GM12891 (cell line): ENCODE results near the gene SYNGAP1.

Experiments used
- DNase-seq: peaks from one replicate; pipeline ENCODE4 v3.0.0; 2011; ENCODE audit warnings: low spot score; ENCODE audit not compliant: insufficient read length
- FAIRE-seq: peaks from 2 replicates; lab custom pipeline; 2011; peaks lifted over from hg19 to GRCh38; lab: Jason Lieb, UNC
- PAX5 ChIP-seq: IDR thresholded peaks from 2 replicates; pipeline ENCODE4 v1.6.1; 2011; ENCODE audit warnings: low read length, moderate library complexity, mild to moderate bottlenecking; ENCODE audit not compliant: insufficient read depth, severe bottlenecking
- POLR2A ChIP-seq: IDR thresholded peaks from 2 replicates; pipeline ENCODE4 v1.6.1; 2011; ENCODE audit warnings: low read depth, low read length, control low read depth
- POLR2AphosphoS5 ChIP-seq: IDR thresholded peaks from 2 replicates; pipeline ENCODE4 v1.6.1; 2011; ENCODE audit warnings: low read depth, low read length, control low read depth
- POU2F2 ChIP-seq: IDR thresholded peaks from 2 replicates; pipeline ENCODE4 v1.6.1; 2011; ENCODE audit warnings: low read depth, mild to moderate bottlenecking, control low read depth, low read length, moderate library complexity
- SPI1 ChIP-seq: IDR thresholded peaks from 2 replicates; pipeline ENCODE4 v1.6.1; 2011; ENCODE audit warnings: low read depth, low read length, control low read depth
- TAF1 ChIP-seq: IDR thresholded peaks from 2 replicates; pipeline ENCODE4 v1.6.1; 2011; ENCODE audit warnings: low read depth, low read length, control low read depth

Gene SYNGAP1

DNA sequence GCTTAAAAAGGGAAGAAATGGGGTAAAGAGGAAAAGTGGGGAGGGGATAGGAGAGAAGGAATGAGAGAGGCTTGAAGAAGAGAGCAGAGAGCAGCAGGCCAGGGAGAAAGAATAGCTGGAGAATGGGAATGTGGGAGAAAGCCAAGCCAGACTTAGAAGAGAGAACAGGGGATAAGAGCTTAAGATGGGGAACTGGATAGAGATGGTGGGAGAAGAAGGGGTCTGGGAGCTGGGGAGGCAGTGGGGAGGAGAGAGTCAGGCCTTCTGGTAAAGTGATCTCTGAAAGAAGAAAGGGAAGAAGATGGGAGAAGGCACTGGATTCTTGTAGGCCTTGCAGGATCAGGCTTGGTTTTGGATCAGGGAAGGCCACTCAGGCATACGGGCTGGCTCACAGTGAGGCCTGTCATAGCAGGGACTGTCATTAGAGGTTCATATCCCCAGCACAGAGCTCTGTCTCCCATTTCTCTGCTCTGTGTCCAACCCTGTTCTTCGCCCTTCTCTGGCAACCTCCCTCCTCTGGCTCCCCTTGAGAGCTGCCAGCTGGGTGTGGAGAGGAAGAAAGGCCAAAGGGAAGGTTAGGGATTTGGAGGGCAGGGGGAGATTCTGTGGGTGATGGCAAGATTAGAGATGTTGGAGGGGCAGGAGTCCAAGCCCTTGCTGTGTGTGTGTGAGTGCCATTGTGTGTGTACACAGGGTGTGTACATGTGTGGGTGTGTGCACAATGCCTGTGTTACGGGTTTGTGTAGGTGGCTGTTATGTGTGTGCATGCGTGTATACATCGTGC, 9.3 kb downstream of the SYNGAP1 start:
- peak; percentile 66 for FAIRE-seq
- TF ChIP-seq POLR2A (no peak), PAX5 (no peak), SPI1 (no peak), POU2F2 (no peak), TAF1 (no peak), POLR2AphosphoS5 (no peak)
- DNase-seq = no peak

DNA sequence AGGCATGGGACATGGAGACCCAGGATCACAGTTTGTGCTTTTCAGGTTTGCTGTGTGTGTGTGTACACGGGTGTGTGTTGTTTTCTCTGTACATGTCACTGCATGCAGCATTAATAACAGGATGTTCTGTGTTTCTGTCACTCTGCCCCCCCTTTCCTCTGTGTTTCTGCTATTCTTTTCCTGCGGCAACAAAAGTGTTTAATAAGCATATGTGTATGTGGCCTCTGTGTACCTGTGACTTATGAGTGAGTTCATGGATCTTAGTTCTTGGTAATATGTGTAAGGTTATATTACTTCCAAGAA, 9.8 kb downstream of the SYNGAP1 start:
- FAIRE-seq (no peak), DNase-seq (no peak)
- TF ChIP-seq TAF1 = no peak
- TF ChIP-seq PAX5 = no peak
- no peak for TF ChIP-seq POLR2A
- TF ChIP-seq POLR2AphosphoS5 = no peak
- no peak for TF ChIP-seq SPI1
- TF ChIP-seq POU2F2 = no peak

DNA sequence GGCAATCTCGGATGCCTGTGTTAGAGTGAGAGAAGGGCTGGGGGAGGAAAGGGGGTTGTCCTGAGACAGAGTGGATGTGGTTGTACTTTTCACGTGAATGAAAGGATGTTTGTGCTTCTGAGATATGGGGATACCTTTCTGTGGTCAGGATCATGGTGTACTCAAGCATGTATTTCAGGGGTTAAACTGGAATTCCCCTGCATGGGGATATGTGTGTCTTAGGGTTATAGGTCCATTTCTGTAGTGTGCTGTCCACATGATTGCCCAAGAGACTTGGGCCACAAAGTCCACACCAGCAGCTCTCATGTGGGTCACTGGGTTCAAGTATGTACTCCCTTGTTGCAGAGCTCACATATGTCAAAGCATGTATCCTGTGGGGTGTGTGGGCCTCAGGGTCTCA, 10.5 kb downstream of the SYNGAP1 start:
- TF ChIP-seq TAF1 = no peak
- FAIRE-seq = peak; percentile 66
- no peak for DNase-seq

DNA sequence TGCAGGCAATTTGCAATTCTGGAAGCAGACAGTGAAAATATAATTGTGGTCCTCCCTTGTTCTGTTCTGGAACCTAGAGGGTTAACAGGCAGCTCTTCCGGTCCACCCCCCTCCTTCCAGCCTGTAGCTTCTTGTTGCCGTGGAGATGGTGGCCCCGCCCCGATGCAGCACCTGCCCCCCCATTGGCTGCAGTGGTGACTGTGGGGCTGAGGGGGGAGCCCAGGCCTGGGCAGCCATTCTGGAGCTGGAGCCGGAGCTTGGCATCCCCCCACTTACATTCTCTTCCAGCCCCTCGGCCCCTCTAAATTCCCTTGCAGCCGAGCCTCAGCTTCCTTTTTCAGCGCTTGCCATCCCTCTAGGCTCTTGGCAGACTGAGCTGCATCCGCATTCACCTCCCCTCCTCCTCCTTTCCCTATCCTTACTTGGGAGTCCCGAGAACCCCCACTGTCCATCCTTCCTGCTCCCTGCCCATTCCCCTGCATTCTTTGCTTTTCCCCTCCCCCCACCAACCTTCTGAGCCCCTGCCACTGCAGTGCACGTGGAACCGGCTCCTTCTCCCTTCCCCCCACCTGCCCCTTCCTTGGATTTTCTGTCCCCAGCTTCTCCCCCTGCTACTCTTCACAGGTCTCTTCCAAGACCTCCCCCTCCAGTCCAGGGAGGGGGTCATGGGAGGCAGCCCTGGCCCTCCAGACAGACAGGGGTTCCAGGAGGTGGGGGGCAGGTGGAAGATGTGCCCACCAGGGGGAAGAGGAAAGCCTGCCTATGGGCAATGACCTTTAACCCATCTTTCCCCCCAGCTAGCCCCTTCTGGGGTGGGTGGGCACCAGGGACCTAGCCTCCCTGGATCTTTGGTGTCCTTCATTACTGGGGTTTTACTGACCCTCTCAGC, 11.4 kb downstream of the SYNGAP1 start:
- TF ChIP-seq TAF1 (0 out of 2 replicates have a peak, but pooled peaks have one; percentile 7), POLR2A (no peak), SPI1 (no peak), POLR2AphosphoS5 (no peak), POU2F2 (0 out of 2 replicates have a peak, but pooled peaks have one; percentile 17), PAX5 (no peak)
- peak; percentile 94 for DNase-seq
- peak; percentile 93 for FAIRE-seq

DNA sequence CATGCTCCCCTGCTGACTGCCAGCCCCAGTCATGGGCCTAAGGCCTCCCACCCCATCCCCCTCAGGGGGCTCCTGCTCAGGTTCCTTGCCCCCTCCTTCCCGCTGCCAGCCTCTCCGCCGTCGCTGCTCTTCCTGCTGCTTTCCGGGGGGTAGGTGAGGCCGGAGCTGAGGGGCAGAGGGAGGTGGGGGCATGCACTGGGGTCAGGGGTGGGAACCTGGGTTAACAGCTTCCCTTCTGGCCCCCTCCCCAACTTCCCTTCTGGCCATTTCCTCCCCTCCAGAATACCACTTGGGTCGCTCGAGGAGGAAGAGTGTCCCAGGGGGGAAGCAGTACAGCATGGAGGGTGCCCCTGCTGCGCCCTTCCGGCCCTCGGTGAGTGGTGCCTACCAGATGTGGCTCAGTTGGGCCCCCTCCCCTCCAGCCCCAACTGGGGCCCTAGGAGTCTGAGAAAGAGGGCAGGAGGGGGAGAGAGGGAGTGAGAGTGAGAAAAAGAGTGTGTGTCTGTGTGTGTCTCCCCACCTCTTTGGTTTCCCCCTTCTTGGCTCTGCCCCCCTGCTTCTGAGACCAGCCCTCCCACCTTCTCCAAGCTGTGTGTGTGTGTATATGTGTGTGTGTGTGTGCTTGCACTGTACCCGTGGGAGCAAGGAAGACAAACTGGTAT, 12.1 kb downstream of the SYNGAP1 start:
- TF ChIP-seq POLR2A (no peak), POLR2AphosphoS5 (no peak), POU2F2 (no peak), SPI1 (no peak), PAX5 (no peak), TAF1 (no peak)
- DNase-seq = no peak
- no peak for FAIRE-seq

DNA sequence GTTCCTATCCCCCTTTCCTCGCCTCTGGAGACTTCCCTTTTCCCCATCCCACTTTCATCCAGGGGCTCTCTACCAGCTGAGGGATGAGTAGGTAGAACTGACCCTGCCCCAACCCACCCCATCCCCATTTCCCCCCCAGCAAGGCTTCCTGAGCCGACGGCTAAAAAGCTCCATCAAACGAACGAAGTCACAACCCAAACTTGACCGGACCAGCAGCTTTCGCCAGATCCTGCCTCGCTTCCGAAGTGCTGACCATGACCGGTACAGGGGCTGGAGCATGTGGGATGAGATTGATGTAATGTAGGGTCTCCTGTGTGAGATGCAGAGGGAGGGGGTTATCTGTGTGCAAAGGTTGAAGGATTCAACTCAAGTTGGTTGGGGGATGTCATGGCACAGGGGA, 12.7 kb downstream of the SYNGAP1 start:
- DNase-seq = no peak
- no peak for FAIRE-seq
- TF ChIP-seq TAF1 = no peak
- no peak for TF ChIP-seq POU2F2
- TF ChIP-seq POLR2A = no peak
- no peak for TF ChIP-seq SPI1
- no peak for TF ChIP-seq POLR2AphosphoS5
- no peak for TF ChIP-seq PAX5

DNA sequence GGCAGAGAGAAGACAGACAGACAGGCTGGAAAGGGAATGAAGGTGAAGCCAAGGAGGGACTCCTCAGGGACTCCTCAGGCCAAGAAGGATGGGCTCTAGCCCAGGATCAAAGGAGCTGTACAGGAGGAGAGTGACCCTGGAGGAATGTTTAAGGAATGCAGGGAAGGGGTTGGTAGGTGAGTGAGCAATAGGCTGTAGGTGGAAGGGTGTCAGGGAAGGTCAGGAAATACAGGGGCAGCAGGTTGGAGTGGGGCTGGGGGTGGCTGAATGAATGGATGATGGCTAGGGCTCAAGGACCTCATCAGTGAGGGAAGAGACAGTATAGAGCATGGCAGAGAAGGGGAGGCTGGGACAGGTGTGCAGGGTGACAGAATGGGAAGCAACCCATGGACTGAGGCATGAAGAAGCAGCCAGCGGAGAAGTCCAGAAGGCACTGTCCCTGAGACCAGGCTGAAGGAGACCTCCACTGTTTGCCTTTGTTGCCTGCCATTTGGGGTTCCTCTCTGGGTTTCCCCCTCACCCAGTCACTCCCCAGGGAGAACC, 13.2 kb downstream of the SYNGAP1 start:
- FAIRE-seq = no peak
- TF ChIP-seq SPI1 = no peak

DNA sequence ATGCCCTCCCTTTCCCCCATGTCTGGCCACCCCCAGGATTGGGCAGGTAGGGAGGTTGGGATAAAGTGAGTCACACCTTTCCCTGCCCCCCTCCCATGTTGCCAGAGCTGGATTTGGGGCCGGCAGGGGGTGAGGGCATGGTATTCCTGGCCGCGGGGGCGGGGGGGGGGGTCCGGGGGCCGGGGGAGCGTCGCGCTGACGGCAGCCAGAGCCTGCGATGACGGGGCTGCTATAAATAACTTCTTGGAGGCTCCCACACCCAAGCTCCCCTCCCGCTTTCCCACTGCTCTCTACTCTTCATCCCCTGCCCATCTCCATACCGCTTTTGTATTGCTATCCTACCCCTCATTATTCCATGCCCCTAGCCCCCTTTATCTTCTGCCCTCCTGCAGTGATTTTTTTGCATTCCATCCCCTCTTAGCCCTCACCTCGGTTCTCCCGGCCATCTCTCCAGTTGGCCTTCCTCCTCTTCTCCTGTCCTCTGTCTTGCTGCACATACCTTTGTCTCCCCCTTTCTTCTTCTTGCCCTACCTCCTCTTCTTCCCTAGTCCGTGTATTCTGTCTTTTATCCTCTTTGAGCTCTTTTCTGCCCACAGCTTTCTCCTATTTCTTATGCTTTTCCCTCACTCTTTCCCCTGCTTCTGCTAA, 13.8 kb downstream of the SYNGAP1 start:
- no peak for DNase-seq
- FAIRE-seq = no peak
- TF ChIP-seq TAF1 (no peak), SPI1 (no peak), PAX5 (no peak), POLR2AphosphoS5 (no peak), POLR2A (no peak), POU2F2 (no peak)

More for the DNA sequence above, 13.2 kb downstream of the SYNGAP1 start:
- DNase-seq = no peak

DNA sequence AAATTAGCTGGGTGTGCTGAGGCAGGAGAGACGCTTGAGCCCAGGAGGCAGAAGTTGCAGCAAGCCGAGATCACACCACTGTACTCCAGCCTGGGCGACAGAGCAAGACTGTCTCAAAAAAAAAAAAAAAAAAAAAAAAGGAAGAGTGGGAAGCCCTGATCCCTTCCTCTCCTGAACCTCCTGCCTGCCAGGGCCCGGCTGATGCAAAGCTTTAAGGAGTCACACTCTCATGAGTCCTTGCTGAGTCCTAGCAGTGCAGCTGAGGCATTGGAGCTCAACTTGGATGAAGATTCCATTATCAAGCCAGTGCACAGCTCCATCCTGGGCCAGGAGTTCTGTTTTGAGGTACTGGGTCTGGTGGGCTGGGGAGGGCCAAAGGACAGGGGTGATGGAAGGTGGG, 15.1 kb downstream of the SYNGAP1 start:
- FAIRE-seq (no peak), DNase-seq (no peak)
- no peak for TF ChIP-seq PAX5
- no peak for TF ChIP-seq POU2F2
- TF ChIP-seq POLR2AphosphoS5 = no peak
- TF ChIP-seq POLR2A = no peak
- TF ChIP-seq SPI1 = no peak
- no peak for TF ChIP-seq TAF1
